ENCODE measurements around the gene SMARCB1. TPM values are rescaled to one million over a fixed set of nuclear protein-coding genes. Genes with fewer than 3 reads are reported as not detected.

SMARCB1 gene
- total and polyA plus RNA-seq, 12 donors = 41.3 to 95.5 (median 76.8) TPM

DNA sequence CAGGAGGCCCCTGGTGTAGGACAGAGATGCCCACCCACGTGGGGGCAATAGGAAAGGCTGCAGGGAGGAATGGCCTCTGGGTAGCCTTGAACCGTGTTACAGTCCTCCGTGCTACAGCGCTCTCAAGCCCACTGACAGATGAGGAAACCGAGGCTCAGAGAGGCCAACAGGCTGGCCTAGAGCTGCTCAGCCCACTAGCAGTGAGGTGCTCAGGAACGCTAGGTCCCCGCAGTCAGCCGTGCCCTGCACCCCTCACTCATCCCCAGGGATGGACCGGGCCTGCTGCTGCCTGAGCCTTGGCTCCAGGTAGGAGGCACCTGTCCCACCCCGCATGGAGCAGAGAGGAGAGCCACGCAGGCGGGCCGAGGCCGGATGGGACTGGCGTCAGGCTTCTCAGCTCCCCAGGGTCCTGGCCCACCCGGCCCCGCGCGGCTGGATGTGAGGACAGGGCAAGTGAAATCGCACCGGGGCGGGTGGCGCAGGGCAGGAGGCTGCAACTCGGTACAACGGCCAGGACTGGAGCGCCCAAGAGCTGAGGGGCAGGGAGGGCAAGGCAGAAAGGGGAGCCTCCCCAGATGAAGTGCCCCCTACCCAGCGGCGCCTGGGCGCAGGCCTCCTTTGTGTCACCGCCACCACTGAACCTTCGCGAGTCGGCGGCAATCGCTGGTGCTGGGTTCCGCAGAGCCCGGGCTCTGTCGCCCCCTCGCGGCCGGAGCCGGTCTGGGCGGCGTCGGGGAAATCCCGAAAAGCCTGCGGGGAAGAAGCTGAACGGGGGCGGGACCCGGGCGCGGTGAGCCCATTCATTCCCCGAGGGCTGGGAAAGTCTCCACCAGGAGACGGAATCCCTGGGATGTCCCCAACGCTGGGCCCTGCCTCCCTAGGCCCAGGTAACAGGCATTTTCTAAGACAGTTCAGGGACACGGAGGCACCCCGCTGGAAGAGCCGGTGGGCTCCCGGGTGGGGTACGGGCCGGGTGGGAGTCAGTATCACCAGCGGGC is 62.5 kb downstream of the SMARCB1 start:
- intact Hi-C loops (cut with DNase I) = loop anchor here (5.0 kb wide), 2 partner anchors 82 to 222 kb away; partner anchors contain the start of gene CHCHD10 (in 2 of the 2)
- TF ChIP-seq, protein P1, sequence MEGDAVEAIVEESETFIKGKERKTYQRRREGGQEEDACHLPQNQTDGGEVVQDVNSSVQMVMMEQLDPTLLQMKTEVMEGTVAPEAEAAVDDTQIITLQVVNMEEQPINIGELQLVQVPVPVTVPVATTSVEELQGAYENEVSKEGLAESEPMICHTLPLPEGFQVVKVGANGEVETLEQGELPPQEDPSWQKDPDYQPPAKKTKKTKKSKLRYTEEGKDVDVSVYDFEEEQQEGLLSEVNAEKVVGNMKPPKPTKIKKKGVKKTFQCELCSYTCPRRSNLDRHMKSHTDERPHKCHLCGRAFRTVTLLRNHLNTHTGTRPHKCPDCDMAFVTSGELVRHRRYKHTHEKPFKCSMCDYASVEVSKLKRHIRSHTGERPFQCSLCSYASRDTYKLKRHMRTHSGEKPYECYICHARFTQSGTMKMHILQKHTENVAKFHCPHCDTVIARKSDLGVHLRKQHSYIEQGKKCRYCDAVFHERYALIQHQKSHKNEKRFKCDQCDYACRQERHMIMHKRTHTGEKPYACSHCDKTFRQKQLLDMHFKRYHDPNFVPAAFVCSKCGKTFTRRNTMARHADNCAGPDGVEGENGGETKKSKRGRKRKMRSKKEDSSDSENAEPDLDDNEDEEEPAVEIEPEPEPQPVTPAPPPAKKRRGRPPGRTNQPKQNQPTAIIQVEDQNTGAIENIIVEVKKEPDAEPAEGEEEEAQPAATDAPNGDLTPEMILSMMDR (IDR thresholded peaks at IDR 0.05) = peak; percentile 90 to 98 (median 96)
- no peak for TF ChIP-seq POLR2A (IDR thresholded peaks at IDR 0.05)
- Histone ChIP-seq H3K27me3 (no peaks in the 10 kb centered on the region), H3K9me3 (replicated peaks in 1 of 3) (no peaks in the 10 kb centered on the region), H3K4me1 (replicated peaks in 1 of 2) (peaks cover 4 to 19% of the 10 kb centered on the region in 2 donors), H3K36me3 (replicated peaks in 1 of 2) (no peaks in the 10 kb centered on the region), H3K27ac (no peak overlapping the region), H3K4me3 (no peak overlapping the region)
- DNase-seq = peak; percentile 73 to 90 (median 84)
- 13 to 25% (median 18%) methylated on average over 18 to 62 of the region's 62 CpGs for WGBS, 4 donors

DNA sequence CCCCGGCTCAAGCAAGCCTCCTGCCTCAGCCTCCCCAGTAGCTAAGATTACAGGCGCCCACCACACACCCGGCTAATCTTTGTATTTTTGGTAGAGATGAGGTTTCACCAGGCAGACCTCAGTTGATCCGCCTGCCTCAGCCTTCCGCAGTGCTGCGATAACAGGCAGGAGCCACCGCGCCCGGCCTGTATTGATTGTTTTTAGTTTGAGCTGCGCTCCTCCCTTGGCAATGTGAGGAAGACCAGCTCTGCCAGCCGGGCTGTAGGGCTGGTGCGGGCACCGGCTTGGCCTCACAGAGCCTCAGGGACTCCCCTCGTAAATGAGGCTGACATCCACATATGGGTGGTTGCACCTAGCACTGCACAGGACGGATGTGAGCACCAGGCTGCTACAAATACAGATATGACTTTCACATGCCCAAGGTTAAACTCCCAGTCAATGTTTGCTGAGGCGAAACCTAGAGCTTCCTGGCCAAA is 63.4 kb downstream of the SMARCB1 start:
- 71 to 80% (median 77%) methylated on average over 10 to 16 of the region's 16 CpGs for WGBS, 4 donors
- no peak overlapping the region for H3K4me3 ChIP-seq
- no peaks in the 10 kb centered on the region for H3K9me3 ChIP-seq (replicated peaks in 1 of 3)
- TF ChIP-seq POLR2A (IDR thresholded peaks at IDR 0.05) = no peak
- TF ChIP-seq, protein P1 (IDR thresholded peaks at IDR 0.05) = no peak
- no peaks in the 10 kb centered on the region for H3K27me3 ChIP-seq
- no peaks in the 10 kb centered on the region for H3K36me3 ChIP-seq (replicated peaks in 1 of 2)
- DNase-seq = no peak
- intact Hi-C loops (cut with DNase I) = no loop called here
- no peak overlapping the region for H3K27ac ChIP-seq
- peaks cover 4 to 19% of the 10 kb centered on the region in 2 donors for H3K4me1 ChIP-seq (replicated peaks in 1 of 2)

DNA sequence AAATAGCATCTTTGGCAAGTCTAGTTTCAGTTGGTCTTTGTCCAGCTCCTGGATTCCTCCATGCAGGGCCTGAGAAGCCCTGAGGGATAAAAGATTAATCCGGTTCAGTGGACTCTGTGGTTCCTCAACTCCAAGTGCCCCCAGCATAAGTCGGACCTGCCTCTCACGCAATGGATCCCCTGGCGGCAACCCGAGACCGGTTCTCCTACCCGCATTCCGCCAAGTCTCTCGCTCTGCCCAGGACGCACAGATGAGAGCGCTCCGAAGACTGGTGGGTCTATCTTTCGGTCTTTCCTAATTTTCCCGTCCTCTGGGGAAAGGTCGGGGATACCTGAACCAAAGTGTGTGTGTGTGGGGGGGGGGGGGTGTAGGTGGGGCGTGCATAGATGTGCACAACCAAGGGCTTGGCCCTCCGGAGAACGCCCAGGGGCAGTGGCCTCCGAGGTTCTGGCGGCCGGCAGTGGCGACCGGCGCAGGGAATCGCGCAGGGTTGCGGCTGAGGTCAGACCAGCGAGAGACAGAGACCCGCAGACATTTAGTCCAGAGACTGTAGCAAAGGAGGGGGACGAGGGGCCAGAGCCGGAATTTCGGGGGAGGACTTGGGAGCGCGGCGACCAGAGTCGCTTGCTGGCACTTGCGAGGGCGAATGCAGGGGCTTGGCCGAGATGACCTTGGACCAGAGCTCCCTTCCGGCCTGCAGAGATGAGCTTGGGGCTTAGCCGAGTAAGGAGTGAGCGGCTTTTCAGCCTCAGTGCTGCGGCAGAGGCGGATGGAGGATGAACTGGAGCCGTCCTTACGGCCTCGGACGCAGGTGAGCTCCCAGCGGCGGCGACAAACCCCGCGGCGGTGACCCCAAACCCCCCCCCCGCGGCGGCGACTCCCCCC is 70.2 kb downstream of the SMARCB1 start:
- TF ChIP-seq POLR2A (IDR thresholded peaks at IDR 0.05) = no peak
- TF ChIP-seq, protein P1 (IDR thresholded peaks at IDR 0.05) = peak in 4 of 6 experiments; percentile 19 to 36 (median 30)
- Histone ChIP-seq H3K4me3 (peak overlapping the region in 2 of 4 donors; percentile 75 to 86), H3K4me1 (replicated peaks in 1 of 2) (peaks cover 13 to 16% of the 10 kb centered on the region in 2 donors), H3K36me3 (replicated peaks in 1 of 2) (no peaks in the 10 kb centered on the region), H3K27ac (peak overlapping the region in 4 of 5 donors; percentile 70 to 95 (median 92)), H3K9me3 (replicated peaks in 1 of 3) (no peaks in the 10 kb centered on the region), H3K27me3 (no peaks in the 10 kb centered on the region)
- WGBS, 4 donors = 1 to 5% (median 2%) methylated on average over 21 to 58 of the region's 58 CpGs
- peak in 6 of 7 donors; percentile 57 to 74 (median 68) for DNase-seq
- intact Hi-C loops (cut with DNase I) = no loop called here
